ENCODE data around the gene TAX1BP3.

TAX1BP3 gene

GRCh38 chr17:3657588-3657869 is 10.8 kb downstream of the TAX1BP3 start:
- no peak for DNase-seq

DNA sequence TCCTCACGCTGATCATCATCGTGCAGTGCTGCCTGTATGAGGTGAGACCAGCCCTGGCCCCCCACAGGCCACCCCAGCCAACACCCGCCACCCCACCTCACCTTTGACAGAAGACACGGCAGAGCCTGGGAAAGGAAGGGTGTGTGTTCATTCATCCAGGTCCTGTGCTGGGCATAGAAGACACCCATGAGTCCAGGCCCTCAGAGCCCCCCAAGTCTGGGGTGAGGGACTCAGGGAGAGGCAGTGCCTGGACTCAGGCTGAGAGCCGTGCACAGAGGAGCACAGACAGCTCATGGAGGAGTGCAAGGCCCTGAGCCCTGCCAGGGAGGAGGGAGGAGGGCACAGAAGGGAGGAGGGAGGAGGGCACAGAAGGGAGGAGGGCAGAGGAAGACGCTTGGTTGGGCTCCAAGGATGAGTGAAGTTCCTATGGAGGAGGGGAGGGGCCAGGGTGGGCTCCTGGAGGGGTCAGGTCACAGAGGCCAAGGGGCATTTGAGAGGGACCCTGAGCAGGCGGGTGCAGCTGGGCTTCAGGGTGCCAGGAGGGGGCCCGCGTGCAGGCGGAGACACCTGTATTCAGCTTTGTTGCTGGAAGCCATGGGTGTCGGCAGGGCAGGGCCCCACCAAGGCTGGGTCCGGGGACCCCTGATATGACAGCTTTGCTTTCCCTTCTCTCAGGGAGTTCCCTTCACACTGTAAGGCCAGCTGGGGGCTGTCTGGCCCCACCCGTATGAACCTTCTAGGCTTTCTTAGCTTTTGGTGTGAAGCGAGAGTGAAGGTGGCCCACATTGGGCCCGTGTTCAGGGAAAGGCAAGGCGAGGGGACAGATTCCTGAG is 11.4 kb downstream of the TAX1BP3 start:
- DNase-seq: no peak

DNA sequence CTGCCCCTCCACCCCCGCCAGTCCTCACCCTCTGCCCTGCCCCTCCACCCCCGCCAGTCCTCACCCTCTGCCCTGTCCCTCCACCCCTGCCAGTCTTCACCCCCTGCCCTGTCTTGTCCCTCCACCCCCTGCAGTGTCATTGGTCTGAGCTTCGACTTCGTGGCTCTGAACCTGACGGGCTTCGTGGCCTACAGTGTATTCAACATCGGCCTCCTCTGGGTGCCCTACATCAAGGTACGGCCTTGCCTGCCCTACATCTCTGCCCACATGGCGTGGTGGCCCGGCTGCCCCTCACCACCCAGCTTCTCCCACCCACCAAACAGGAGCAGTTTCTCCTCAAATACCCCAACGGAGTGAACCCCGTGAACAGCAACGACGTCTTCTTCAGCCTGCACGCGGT is 12.0 kb downstream of the TAX1BP3 start:
- no peak for DNase-seq

DNA sequence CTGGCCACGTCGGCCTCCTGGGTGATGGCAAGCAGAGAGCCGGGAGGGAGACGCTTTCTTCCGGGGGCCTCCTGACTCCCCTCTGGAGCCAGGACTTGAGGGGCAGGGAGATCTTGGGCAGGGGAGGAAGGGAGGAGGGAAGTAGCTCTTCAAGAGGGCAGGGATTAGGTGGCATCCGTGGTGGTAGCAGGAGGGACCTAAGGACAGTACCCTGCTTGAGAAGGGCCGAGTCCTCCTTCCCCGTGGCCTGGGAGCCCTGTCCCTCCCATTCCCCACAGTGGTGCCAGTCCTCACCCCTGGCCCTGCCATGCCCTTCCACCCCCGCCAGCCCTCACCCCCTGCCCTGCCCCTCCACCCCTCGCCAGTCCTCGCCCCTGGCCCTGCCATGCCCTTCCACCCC is 12.6 kb downstream of the TAX1BP3 start:
- DNase-seq: no peak

- no peak for DNase-seq
Measured at GRCh38 chr17:3647769-3648555, 20.4 kb downstream of the TAX1BP3 start.

DNA sequence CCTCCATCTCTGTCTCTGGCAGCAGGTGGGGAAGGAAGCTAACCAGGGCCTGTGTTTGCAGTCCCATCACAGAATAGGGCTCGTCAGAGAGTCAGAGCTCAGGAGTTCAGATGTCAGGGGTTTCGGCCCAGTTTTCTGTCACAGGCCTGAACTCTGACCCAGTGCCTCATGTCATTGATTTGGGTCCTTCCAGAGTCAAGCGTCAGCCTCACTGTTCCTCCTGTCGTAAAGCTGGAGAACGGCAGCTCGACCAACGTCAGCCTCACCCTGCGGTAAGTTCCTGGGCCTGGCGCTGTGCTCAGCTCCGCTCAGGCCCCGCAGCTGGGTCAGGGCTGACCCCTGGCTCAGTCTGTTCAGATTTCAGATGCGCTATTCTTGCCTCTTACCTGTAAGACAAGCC is 21.1 kb downstream of the TAX1BP3 start:
- no peak for DNase-seq

GRCh38 chr17:3645310-3645709 is 23.1 kb downstream of the TAX1BP3 start:
- DNase-seq: no peak

DNA sequence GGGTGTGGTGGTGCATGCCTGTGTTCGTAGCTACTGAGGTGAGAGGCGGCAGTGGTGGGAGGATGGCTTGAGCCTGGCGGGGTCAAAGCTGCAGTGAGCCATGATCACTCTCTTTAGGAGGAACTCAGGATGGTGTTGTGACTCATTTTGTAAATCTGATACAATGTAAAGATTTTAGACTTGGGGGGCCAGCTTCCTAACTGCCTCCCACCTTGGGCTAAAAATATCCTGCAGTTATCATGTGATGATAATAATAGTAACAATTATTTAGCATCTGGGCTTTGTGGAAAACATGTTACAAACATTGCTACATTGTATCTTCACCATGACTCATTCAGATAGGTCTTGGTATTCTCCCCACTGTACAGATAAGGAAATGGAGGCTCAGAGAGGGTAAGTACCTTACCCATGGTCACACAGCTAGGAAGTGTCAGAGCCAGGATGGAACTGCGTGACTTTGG is 24.5 kb downstream of the TAX1BP3 start:
- no peak for DNase-seq

DNA sequence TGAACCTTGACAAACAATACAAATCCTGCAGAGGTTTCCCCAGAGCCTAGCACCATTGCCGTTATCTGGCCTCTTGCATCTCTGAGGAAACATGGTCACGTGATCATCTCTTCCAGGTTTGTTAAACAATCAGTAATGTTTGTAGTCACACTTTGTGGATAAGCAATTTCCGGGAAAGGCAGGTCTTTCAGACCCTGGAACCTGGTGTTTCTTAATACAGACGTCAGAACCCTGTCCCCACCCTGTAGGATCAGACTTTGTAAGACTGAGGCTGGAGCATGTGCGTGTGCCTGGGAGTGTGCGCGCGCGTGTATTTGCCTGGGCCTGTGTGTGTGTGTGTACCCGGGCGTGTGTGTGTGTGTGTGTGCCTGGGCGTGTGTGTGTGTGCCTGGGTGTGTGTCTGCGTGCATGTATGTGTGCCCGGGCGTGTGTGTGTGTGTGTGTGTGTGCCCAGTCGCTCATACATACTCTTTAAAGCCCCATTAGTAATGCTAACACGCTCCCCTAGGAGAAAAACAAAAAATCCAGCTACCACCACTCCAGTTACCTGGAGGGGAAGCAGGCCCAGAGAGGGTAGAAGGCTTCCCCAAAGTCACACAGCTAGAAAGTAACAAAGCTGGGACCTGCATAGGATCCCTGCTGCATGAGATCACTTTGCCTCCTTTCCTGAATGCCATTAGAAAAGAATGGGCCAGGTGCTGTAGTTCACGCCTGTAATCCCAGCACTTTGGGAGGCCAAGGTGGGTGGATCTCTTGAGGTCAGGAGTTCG is 26.5 kb downstream of the TAX1BP3 start:
- no peak for DNase-seq

DNA sequence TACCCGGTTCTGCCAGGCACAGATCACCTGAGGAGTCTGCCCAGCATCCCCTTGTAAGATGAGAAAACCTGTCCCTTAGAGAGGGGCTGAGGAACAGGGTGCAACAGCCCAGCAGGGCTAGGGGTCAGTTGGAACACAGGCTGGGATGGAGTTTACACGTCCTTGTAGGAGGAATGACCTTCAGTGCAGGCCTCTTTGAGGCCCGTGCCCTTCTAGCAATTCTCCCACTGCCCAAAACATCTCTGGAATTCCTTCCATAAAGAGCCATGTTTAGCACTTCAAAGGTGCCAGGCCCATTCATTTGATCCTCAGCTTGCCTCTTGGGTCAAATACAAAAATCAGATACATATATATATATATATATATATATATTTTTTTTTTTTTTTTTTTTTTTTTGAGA is 27.4 kb downstream of the TAX1BP3 start:
- DNase-seq: no peak

DNA sequence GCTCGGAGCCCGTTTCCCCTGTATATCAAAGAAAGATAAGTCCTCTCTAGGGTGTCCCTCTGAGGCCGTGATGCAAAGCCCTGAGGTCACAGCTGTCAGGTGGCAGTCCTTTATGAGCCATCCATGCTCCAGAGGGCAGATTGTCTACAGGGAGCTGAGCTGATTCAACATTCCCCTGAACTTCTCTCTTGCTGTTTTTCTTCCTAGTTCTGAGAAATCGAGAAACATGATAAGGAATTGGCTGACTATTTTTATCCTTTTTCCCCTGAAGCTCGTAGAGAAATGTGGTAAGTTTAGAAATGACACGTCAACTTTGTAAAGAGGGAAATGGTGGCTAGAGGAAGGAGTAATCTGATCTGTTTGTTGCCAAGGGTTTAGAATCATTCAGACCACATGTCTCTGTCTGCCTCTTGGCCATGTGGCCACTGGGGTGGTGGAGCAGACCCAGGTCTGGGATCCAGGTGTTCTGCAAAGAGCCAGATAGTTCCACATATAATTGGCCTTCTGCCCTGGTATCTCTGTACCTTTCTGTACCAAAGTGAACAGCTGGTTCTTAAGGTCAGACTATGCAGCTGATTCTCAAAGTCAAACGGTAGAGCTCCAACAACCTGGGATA is 28.3 kb downstream of the TAX1BP3 start:
- DNase-seq: no peak

DNA sequence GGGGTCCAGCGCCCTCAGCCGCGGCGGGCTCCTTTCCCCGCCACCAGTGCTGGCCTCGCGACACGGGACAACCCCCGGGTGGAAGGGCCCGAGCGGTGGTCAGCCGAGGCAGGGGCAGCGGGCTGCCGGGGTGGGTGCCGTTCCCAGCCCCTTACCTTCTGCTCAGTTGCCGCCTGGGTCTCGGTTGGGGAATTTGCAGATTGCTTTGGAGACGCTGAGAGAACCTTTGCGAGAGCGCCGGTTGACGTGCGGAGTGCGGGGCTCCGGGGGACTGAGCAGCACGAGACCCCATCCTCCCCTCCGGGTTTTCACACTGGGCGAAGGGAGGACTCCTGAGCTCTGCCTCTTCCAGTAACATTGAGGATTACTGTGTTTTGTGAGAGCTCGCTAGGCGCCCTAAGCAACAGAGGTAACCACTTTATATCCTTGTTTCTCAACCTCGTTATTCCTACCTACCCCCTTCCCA is 31.4 kb downstream of the TAX1BP3 start:
- no peak for DNase-seq

GRCh38 chr17:3636154-3636907 is 32.0 kb downstream of the TAX1BP3 start, which contains the start of the genes CTNS and SHPK:
TSS of gene CTNS (plus strand) at chr17:3636760. CDS start at chr17:3640207, 3,447 bp downstream.
TSS of gene SHPK (minus strand) at chr17:3636250. CDS start at chr17:3636219, 31 bp downstream.
- peak; percentile 69 for DNase-seq

- no peak for DNase-seq
Measured at GRCh38 chr17:3635474-3636153, 32.8 kb downstream of the TAX1BP3 start.

GRCh38 chr17:3632287-3632686 is 36.1 kb downstream of the TAX1BP3 start:
- no peak for DNase-seq

- no peak for DNase-seq
Measured at GRCh38 chr17:3630781-3631180, 37.6 kb downstream of the TAX1BP3 start.

DNA sequence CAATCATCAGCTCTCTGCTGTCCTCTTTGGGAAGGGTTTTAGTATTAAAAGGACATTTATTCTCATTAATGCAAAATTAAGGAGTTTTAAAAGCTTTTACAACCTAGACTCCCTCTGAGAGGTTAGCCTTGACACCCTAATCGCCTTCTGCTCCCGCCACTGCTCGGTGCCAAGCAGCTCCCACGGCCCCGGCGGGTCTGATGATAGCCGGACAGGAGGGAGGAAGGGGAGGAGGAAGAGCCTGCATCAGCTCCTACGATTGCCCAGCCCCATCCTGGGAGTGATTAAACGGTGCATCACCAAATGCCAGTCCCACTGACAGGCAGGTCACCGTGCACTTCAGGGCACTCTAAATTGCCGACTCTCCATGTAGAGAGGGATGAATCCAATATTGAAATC is 40.6 kb downstream of the TAX1BP3 start:
- DNase-seq: no peak

GRCh38 chr17:3626831-3627768 is 41.3 kb downstream of the TAX1BP3 start:
- no peak for DNase-seq

DNA sequence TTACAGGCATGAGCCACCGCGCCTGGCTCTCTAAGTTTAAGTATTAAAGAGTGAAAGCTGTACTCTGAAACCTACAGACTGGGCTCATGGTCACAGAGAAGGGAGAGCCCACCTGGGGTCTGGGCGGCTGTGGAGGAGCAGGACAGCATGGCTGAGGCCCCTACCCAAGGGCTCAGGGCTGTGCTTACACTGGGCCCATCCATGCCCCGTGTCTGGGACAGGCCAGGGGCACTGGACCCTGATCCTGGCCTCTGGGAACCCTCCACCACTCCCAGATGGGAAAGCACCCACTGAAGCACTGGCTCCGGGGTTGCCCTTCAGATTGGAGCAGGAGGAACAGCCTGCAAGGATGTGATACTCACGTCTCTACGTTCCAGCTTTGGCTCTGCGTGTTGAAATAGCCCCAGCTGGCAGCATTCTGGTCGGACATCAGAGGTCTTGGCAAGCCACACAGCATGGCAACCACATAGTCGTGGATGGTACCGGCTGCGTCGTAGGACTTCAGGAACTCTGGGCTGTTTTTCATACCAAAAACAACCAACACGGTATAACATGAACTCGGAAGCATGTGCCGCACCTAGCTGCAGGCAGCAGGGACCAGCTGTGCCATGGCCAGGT is 45.3 kb downstream of the TAX1BP3 start:
- DNase-seq: no peak

All from NCI-H2107 (cell line).